ENCODE data around the gene SOCS3. TPM values are rescaled to one million over a fixed set of nuclear protein-coding genes. Genes with fewer than 3 reads are reported as not detected.

SOCS3 gene
- total RNA-seq, 2 donors from 2014 or later: 10.6 to 59.6 TPM

GRCh38 chr17:78340183-78340955 is 19.5 kb downstream of the SOCS3 start:
- Histone ChIP-seq H3K4me3 (no peak overlapping the region), H3K36me3 (no peaks in the 10 kb centered on the region), H3K27ac (no peak overlapping the region), H3K4me1 (replicated peaks) (peaks cover 3% of the 10 kb centered on the region), H3K9me3 (no peaks in the 10 kb centered on the region), H3K27me3 (replicated peaks; ENCODE audit: insufficient read depth) (no peaks in the 10 kb centered on the region)
- WGBS: 80% methylated on average over 10 of the region's 10 CpGs
- intact Hi-C loops (cut with DNase I): no loop called here
- TF ChIP-seq CTCF (IDR thresholded peaks at IDR 0.05): no peak
- TF ChIP-seq POLR2AphosphoS5 (IDR thresholded peaks at IDR 0.05): no peak
- no peak for TF ChIP-seq POLR2A (IDR thresholded peaks at IDR 0.05)
- no peak for DNase-seq (ENCODE audit: low spot score)

- TF ChIP-seq POLR2A (IDR thresholded peaks at IDR 0.05) (no peak), POLR2AphosphoS5 (IDR thresholded peaks at IDR 0.05) (no peak), CTCF (IDR thresholded peaks at IDR 0.05) (no peak)
- Histone ChIP-seq H3K36me3 (no peaks in the 10 kb centered on the region), H3K9me3 (no peaks in the 10 kb centered on the region), H3K27me3 (replicated peaks; ENCODE audit: insufficient read depth) (no peaks in the 10 kb centered on the region), H3K27ac (no peak overlapping the region), H3K4me3 (no peak overlapping the region), H3K4me1 (replicated peaks) (peaks cover 3% of the 10 kb centered on the region)
- no peak for DNase-seq (ENCODE audit: low spot score)
- intact Hi-C loops (cut with DNase I): no loop called here
- WGBS: 71% methylated on average over 11 of the region's 11 CpGs
Observed at GRCh38 chr17:78338486-78339259, 21.2 kb downstream of the SOCS3 start.

GRCh38 chr17:78337244-78338109 is 22.4 kb downstream of the SOCS3 start:
- intact Hi-C loops (cut with DNase I): no loop called here
- TF ChIP-seq CTCF (IDR thresholded peaks at IDR 0.05): no peak
- no peak for TF ChIP-seq POLR2A (IDR thresholded peaks at IDR 0.05)
- TF ChIP-seq POLR2AphosphoS5 (IDR thresholded peaks at IDR 0.05): no peak
- no peaks in the 10 kb centered on the region for H3K36me3 ChIP-seq
- H3K27ac ChIP-seq: no peak overlapping the region
- no peaks in the 10 kb centered on the region for H3K9me3 ChIP-seq
- peaks cover 3% of the 10 kb centered on the region for H3K4me1 ChIP-seq (replicated peaks)
- no peaks in the 10 kb centered on the region for H3K27me3 ChIP-seq (replicated peaks; ENCODE audit: insufficient read depth)
- no peak for DNase-seq (ENCODE audit: low spot score)
- 93% methylated on average over 19 of the region's 19 CpGs for WGBS
- H3K4me3 ChIP-seq: no peak overlapping the region

- Histone ChIP-seq H3K4me3 (no peak overlapping the region), H3K4me1 (replicated peaks) (no peaks in the 10 kb centered on the region), H3K27me3 (replicated peaks; ENCODE audit: insufficient read depth) (no peaks in the 10 kb centered on the region), H3K9me3 (no peaks in the 10 kb centered on the region), H3K36me3 (no peaks in the 10 kb centered on the region), H3K27ac (no peak overlapping the region)
- intact Hi-C loops (cut with DNase I): no loop called here
- no peak for TF ChIP-seq CTCF (IDR thresholded peaks at IDR 0.05)
- TF ChIP-seq POLR2AphosphoS5 (IDR thresholded peaks at IDR 0.05): no peak
- TF ChIP-seq POLR2A (IDR thresholded peaks at IDR 0.05): no peak
- no peak for DNase-seq (ENCODE audit: low spot score)
- WGBS: 65% methylated on average over 11 of the region's 11 CpGs
Observed at GRCh38 chr17:78335209-78335608, 24.7 kb downstream of the SOCS3 start.

All from prostate gland (tissue), 2 donors.